Stimulated activated CD8-positive, alpha-beta memory T cell treated with anti-CD3 and anti-CD28 coated beads, Interleukin-15, amount 100 ng/mL, for 1 hour (primary cell): ENCODE data around the gene CRB2.

Source experiments
- DNase-seq: peaks from one replicate; pipeline ENCODE4 v3.0.0-alpha.2; 2020; ENCODE audit warnings: low read depth

The CRB2 gene

GRCh38 chr9:123365287-123365880, 9.4 kb downstream of the CRB2 start:
- no peak for DNase-seq

- DNase-seq, result no peak
Observed at GRCh38 chr9:123365881-123366528, 10.0 kb downstream of the CRB2 start.

GRCh38 chr9:123368023-123368422, 12.0 kb downstream of the CRB2 start:
- DNase-seq, result no peak

- DNase-seq, result no peak
Observed at GRCh38 chr9:123368536-123369153, 12.6 kb downstream of the CRB2 start.

GRCh38 chr9:123369296-123369695, 13.3 kb downstream of the CRB2 start:
- DNase-seq, result no peak

GRCh38 chr9:123370108-123370507, 14.1 kb downstream of the CRB2 start:
- no peak for DNase-seq

GRCh38 chr9:123370526-123371227, 14.7 kb downstream of the CRB2 start:
- no peak for DNase-seq

GRCh38 chr9:123371228-123371584, 15.2 kb downstream of the CRB2 start:
- DNase-seq, result no peak

GRCh38 chr9:123371805-123372590, 16.0 kb downstream of the CRB2 start:
- no peak for DNase-seq

GRCh38 chr9:123372766-123373446, 16.9 kb downstream of the CRB2 start:
- DNase-seq, result no peak

GRCh38 chr9:123373447-123373923, 17.5 kb downstream of the CRB2 start:
- no peak for DNase-seq

GRCh38 chr9:123373946-123374345, 17.9 kb downstream of the CRB2 start:
- no peak for DNase-seq

GRCh38 chr9:123375469-123376132, 19.6 kb downstream of the CRB2 start:
- no peak for DNase-seq

- DNase-seq, result no peak
Observed at GRCh38 chr9:123376218-123377071, 20.4 kb downstream of the CRB2 start.

GRCh38 chr9:123377211-123377971, 21.4 kb downstream of the CRB2 start:
- no peak for DNase-seq

- DNase-seq, result no peak
Observed at GRCh38 chr9:123378025-123378424, 22.0 kb downstream of the CRB2 start.

- no peak for DNase-seq
Observed at GRCh38 chr9:123378956-123379660, 23.1 kb downstream of the CRB2 start.

- no peak for DNase-seq
Observed at GRCh38 chr9:123380852-123381705, 25.1 kb downstream of the CRB2 start.
